HCT116 (cell line): ENCODE measurements around the gene GPR142. TPM values are rescaled to one million over a fixed set of nuclear protein-coding genes. Genes with fewer than 3 reads are reported as not detected.

Experiments
- ATAC-seq: fragments of 200-7000 bp; cut with Tn5 transposase; 2 replicates; pipeline ENCODE4 v1.9.1; 2020; ENCODE audit warnings: mild to moderate bottlenecking, moderate library complexity
- BruUV-seq: library from RNA; stranded (reverse); fragments of 400-500 nt; replicated peaks from 2 replicates; lab custom pipeline; 2021; lab: Mats Ljungman, UMichigan
- CTCF ChIA-PET: fragments of 300-600 bp; sonication (Branson Sonifier 250); formaldehyde crosslinking; loops from one replicate; lab custom pipeline; 2021; ENCODE audit warnings: antibody characterized with exemption; lab: Charles Lee
- POLR2A ChIA-PET: fragments of 300-600, 350-600 bp; sonication (Branson Sonifier 250); formaldehyde crosslinking; loops from one replicate; lab custom pipeline; 2021; ENCODE audit warnings: antibody characterized with exemption; lab: Charles Lee
- RAD21 ChIA-PET, 2 experiments: fragments of 300-600 bp; sonication (Branson Sonifier 250); formaldehyde crosslinking; loops; one replicate each; lab custom pipeline; 2023; ENCODE audit warnings: low total read pairs in 2 of 2; ENCODE audit not compliant: uncharacterized antibody in 2 of 2, unreplicated experiment in 2 of 2, low non-redundant PET in 1 of 2; lab: Charles Lee
- DNase-seq: peaks from one replicate; pipeline ENCODE4 v3.0.0-alpha.2; 2010; ENCODE audit warnings: low read depth, low spot score
- H2AFZ ChIP-seq: fragments of 200-600 bp; shearing (Covaris generic), sonication (generic); 2 replicates; pipeline ENCODE4 v1.6.1; 2017; ENCODE audit warnings: low read depth, mixed run types, mixed read lengths, antibody characterized with exemption, low read length; ENCODE audit not compliant: poor library complexity, severe bottlenecking
- H3K27ac ChIP-seq: 2 replicates; pipeline ENCODE4 v1.5.1; 2012; ENCODE audit warnings: low read depth, low read length
- H3K27me3 ChIP-seq: fragments of 200-600 bp; sonication (generic); 2 replicates; pipeline ENCODE4 v1.6.1; 2016; ENCODE audit warnings: mixed run types, low read length, mixed read lengths; ENCODE audit not compliant: insufficient read depth
- H3K36me3 ChIP-seq, 2 experiments: fragments of 200-500 bp in 1 of 2; fragments of 200-600 bp in 1 of 2; sonication (Bioruptor generic) in 1 of 2; sonication (generic) in 1 of 2; 2 replicates each; pipeline versions ENCODE4 v1.5.1 to v1.6.1; 2014 to 2016; ENCODE audit warnings: low read length in 2 of 2, inconsistent platforms in 1 of 2, mixed read lengths in 1 of 2, mixed run types in 1 of 2; ENCODE audit not compliant: insufficient read depth in 2 of 2, control insufficient read depth in 1 of 2
- H3K4me1 ChIP-seq, 2 experiments: fragments of 200-600 bp in 1 of 2; sonication (generic) in 1 of 2; 2 replicates each; pipeline versions ENCODE4 v1.5.1 to v1.6.1; 2012 to 2017; ENCODE audit warnings: low read length in 2 of 2, inconsistent platforms in 1 of 2, mild to moderate bottlenecking in 1 of 2, mixed read lengths in 1 of 2, mixed run types in 1 of 2, moderate library complexity in 1 of 2; ENCODE audit not compliant: insufficient read depth in 2 of 2, control insufficient read depth in 1 of 2
- H3K4me2 ChIP-seq: fragments of 200-600 bp; sonication (generic); 2 replicates; pipeline ENCODE4 v1.6.1; 2017; ENCODE audit warnings: mixed run types, low read length, mixed read lengths
- H3K4me3 ChIP-seq, 2 experiments: fragments of 200-600 bp in 1 of 2; sonication (generic) in 1 of 2; replicated peaks in 1 of 2; 2 replicates each; pipeline ENCODE4 v1.5.1; 2011 to 2016; ENCODE audit warnings: low read length in 2 of 2, control low read depth in 1 of 2, low read depth in 1 of 2, mild to moderate bottlenecking in 1 of 2, mixed read lengths in 1 of 2, mixed run types in 1 of 2
- H3K79me2 ChIP-seq: fragments of 200-600 bp; sonication (generic); 2 replicates; pipeline ENCODE4 v1.6.1; 2017; ENCODE audit warnings: mild to moderate bottlenecking, mixed run types, low read length, moderate library complexity, mixed read lengths; ENCODE audit not compliant: insufficient read depth
- H3K9ac ChIP-seq: fragments of 200-600 bp; sonication (generic); 2 replicates; pipeline ENCODE4 v1.6.1; 2016; ENCODE audit warnings: low read length, mixed read lengths
- H3K9me2 ChIP-seq: fragments of 200-600 bp; sonication (generic), shearing (Covaris generic); 2 replicates; pipeline ENCODE4 v1.6.1; 2017; ENCODE audit warnings: mixed run types, mild to moderate bottlenecking, moderate library complexity; ENCODE audit not compliant: insufficient read depth
- H3K9me3 ChIP-seq, 2 experiments: fragments of 200-500 bp in 1 of 2; fragments of 200-600 bp in 1 of 2; sonication (Bioruptor generic) in 1 of 2; sonication (generic) in 1 of 2; 2 replicates each; pipeline ENCODE4 v1.6.1; 2014 to 2017; ENCODE audit warnings: low read length in 2 of 2, mixed read lengths in 2 of 2, inconsistent platforms in 1 of 2, low read depth in 1 of 2, mild to moderate bottlenecking in 1 of 2, mixed run types in 1 of 2, moderate library complexity in 1 of 2; ENCODE audit not compliant: control insufficient read depth in 1 of 2, insufficient read depth in 1 of 2
- H4K20me1 ChIP-seq: fragments of 200-600 bp; sonication (generic), shearing (Covaris generic); 2 replicates; pipeline ENCODE4 v1.6.1; 2017; ENCODE audit warnings: mixed run types, mild to moderate bottlenecking, moderate library complexity; ENCODE audit not compliant: insufficient read depth
- CBX3 ChIP-seq: IDR thresholded peaks from 2 replicates; pipeline ENCODE4 v1.6.1; 2012; ENCODE audit warnings: low read depth
- CEBPB ChIP-seq: IDR thresholded peaks from 2 replicates; pipeline ENCODE4 v1.6.1; 2012; ENCODE audit warnings: low read depth
- EGR1 ChIP-seq: IDR thresholded peaks from 2 replicates; pipeline ENCODE4 v1.6.1; 2012; ENCODE audit warnings: low read depth
- EZH2 ChIP-seq: fragments of 200-600 bp; sonication (generic); IDR thresholded peaks from 2 replicates; pipeline ENCODE4 v1.6.1; 2017; ENCODE audit warnings: antibody characterized with exemption, mixed run types
- EZH2phosphoT487 ChIP-seq: fragments of 200-600 bp; IDR thresholded peaks from 2 replicates; pipeline ENCODE4 v1.6.1; 2018; ENCODE audit warnings: antibody characterized with exemption, borderline replicate concordance
- JUND ChIP-seq: IDR thresholded peaks from 2 replicates; pipeline ENCODE4 v1.6.1; 2012
- POLR2AphosphoS5 ChIP-seq: IDR thresholded peaks from 2 replicates; pipeline ENCODE4 v1.6.1; 2011; ENCODE audit warnings: mild to moderate bottlenecking, low read depth, low read length, moderate library complexity
- RAD21 ChIP-seq: IDR thresholded peaks from 2 replicates; pipeline ENCODE4 v1.6.1; 2012; ENCODE audit warnings: low read depth, mild to moderate bottlenecking
- SP1 ChIP-seq: IDR thresholded peaks from 2 replicates; pipeline ENCODE4 v1.6.1; 2012; ENCODE audit warnings: low read depth
- YY1 ChIP-seq: IDR thresholded peaks from 2 replicates; pipeline ENCODE4 v1.6.1; 2011; ENCODE audit warnings: low read length, low read depth, moderate library complexity, mild to moderate bottlenecking; ENCODE audit not compliant: insufficient replicate concordance; ENCODE audit errors: extremely low read depth
- intact Hi-C: fragments of 100-400 bp; cut with micrococcal nuclease; formaldehyde crosslinking; loops from 2 replicates; pipeline ENCODE4 v1.10.0; 2022
- total RNA-seq: library from RNA; stranded (reverse); gene quantifications from one replicate; pipeline ENCODE4 v1.2.1, GENCODE V29; 2021; ENCODE audit not compliant: unreplicated experiment
- TF ChIP-seq, protein P1 (sequence below): IDR thresholded peaks from 2 replicates; pipeline ENCODE4 v1.6.1; 2012
- TF ChIP-seq, protein P2 (sequence below): IDR thresholded peaks from 2 replicates; pipeline ENCODE4 v1.6.1; 2012; ENCODE audit warnings: low read depth

GPR142 gene
- total RNA-seq, 1 experiment from 2014 or later, result not detected

DNA sequence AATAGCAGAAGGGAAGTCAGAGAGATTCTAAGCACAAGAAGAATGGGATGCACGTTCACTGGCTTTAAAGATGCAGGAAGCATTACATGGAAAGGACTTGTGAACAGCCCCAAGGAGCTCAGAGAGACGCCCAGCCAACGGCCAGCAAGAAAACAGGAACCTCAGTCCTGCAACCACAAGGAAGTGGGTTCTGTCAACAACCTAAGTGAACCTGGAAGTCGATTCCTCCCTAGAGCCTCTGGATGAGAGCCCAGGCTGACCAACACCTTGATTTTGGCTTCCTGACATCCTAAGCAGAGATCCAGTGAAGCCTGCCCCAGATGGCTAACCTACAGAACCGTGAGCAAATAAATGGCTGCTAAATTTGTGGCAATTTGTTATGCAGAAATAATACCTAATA, 24.5 kb downstream of the GPR142 start (continued):
- TF ChIP-seq RAD21, result no peak
- TF ChIP-seq YY1, result no peak
- TF ChIP-seq EZH2, result no peak
- TF ChIP-seq, protein P1, sequence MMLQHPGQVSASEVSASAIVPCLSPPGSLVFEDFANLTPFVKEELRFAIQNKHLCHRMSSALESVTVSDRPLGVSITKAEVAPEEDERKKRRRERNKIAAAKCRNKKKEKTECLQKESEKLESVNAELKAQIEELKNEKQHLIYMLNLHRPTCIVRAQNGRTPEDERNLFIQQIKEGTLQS, result no peak
- no peak for TF ChIP-seq CBX3
- no peak for TF ChIP-seq SP1
- TF ChIP-seq JUND, result no peak
- TF ChIP-seq CEBPB, result no peak
- no peak for TF ChIP-seq EZH2phosphoT487
- TF ChIP-seq EGR1, result no peak

DNA sequence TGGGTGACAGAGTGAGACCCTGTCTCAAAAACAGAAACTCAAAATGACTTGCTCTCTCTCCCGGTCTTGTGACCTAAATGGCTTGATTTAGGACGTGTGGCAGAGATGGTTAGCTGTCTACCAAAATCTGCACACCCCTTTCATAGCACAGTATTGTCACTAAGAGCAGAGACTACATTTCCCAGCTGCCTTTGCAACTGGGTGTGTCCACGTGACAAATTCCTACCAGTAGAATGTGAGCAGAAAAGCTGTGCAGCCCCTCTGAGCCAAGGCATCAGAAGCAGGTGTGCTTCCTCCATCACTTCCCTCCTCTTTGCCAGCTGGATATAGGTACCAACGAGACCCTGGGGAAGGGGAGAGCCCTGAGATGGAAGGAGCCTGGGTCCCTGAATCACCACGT, 25.5 kb downstream of the GPR142 start:
- CTCF ChIA-PET, result interaction anchor here (0.8 kb wide), 1 partner anchor 25 kb away, joined by 3 read pairs; no protein-coding TSS in a partner anchor
- no peaks in the 10 kb centered on the region for H4K20me1 ChIP-seq
- TF ChIP-seq, protein P2, sequence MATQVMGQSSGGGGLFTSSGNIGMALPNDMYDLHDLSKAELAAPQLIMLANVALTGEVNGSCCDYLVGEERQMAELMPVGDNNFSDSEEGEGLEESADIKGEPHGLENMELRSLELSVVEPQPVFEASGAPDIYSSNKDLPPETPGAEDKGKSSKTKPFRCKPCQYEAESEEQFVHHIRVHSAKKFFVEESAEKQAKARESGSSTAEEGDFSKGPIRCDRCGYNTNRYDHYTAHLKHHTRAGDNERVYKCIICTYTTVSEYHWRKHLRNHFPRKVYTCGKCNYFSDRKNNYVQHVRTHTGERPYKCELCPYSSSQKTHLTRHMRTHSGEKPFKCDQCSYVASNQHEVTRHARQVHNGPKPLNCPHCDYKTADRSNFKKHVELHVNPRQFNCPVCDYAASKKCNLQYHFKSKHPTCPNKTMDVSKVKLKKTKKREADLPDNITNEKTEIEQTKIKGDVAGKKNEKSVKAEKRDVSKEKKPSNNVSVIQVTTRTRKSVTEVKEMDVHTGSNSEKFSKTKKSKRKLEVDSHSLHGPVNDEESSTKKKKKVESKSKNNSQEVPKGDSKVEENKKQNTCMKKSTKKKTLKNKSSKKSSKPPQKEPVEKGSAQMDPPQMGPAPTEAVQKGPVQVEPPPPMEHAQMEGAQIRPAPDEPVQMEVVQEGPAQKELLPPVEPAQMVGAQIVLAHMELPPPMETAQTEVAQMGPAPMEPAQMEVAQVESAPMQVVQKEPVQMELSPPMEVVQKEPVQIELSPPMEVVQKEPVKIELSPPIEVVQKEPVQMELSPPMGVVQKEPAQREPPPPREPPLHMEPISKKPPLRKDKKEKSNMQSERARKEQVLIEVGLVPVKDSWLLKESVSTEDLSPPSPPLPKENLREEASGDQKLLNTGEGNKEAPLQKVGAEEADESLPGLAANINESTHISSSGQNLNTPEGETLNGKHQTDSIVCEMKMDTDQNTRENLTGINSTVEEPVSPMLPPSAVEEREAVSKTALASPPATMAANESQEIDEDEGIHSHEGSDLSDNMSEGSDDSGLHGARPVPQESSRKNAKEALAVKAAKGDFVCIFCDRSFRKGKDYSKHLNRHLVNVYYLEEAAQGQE, result no peak
- TF ChIP-seq POLR2AphosphoS5 (no peak), EZH2 (no peak), CBX3 (no peak)
- TF ChIP-seq, all 23 proteins: peak for 0
- H3K27ac ChIP-seq, result no peak overlapping the region
- H3K4me3 ChIP-seq, result no peak overlapping the region
- peak; percentile 80 for ATAC-seq
- intact Hi-C loops, result no loop called here
- ChIA-PET RAD21 (no interaction called here), POLR2A (no interaction called here)
- H3K9ac ChIP-seq, result no peak overlapping the region
- peaks cover 0 to 6% of the 10 kb centered on the region in 2 experiments; a peak in 1 of 4 replicates for H3K4me1 ChIP-seq
- no peak for DNase-seq
- H3K4me2 ChIP-seq, result no peak overlapping the region
- H3K36me3 ChIP-seq, result no peaks in the 10 kb centered on the region
- H3K9me2 ChIP-seq, result no peaks in the 10 kb centered on the region
- no peaks in the 10 kb centered on the region for H3K27me3 ChIP-seq
- no peaks in the 10 kb centered on the region for H3K79me2 ChIP-seq
- BruUV-seq, result no TSS peak
- no peak overlapping the region for H2AFZ ChIP-seq
- H3K9me3 ChIP-seq, result no peaks in the 10 kb centered on the region
